OCI-LY1 (cell line): Measurements from ENCODE around the gene ABLIM2.

Experiments used
- CTCF ChIP-seq: fragments of 200-600 bp; sonication (generic), shearing (Covaris generic); IDR thresholded peaks from 2 replicates; pipeline ENCODE4 v1.5.1; 2017; ENCODE audit warnings: mild to moderate bottlenecking, antibody characterized with exemption, low read length, moderate library complexity, mixed read lengths
- EZH2 ChIP-seq: fragments of 200-600 bp; sonication (generic), shearing (Covaris generic); IDR thresholded peaks from 2 replicates; pipeline ENCODE4 v1.8.0; 2017; ENCODE audit warnings: borderline replicate concordance, mixed run types, mild to moderate bottlenecking, antibody characterized with exemption, low read length, moderate library complexity, mixed read lengths

GRCh38 chr4:7999279-7999678, 159.3 kb downstream of the ABLIM2 start:
- TF ChIP-seq CTCF: no peak
- no peak for TF ChIP-seq EZH2
